H1 (cell line): ENCODE data around the gene PLSCR1.

Source experiments
- ATF3 ChIP-seq: IDR thresholded peaks from 2 replicates; pipeline ENCODE4 v1.6.1; 2011; ENCODE audit warnings: low read depth, mild to moderate bottlenecking, low read length; ENCODE audit not compliant: insufficient read depth
- CBX8 ChIP-seq: fragments of 300-800, 300-1000 bp; sonication (generic); IDR thresholded peaks from 2 replicates; pipeline ENCODE4 v1.7.1; 2016; ENCODE audit warnings: low read depth, low read length, borderline replicate concordance
- CEBPB ChIP-seq: IDR thresholded peaks from 2 replicates; pipeline ENCODE4 v1.6.1; 2012; ENCODE audit warnings: low read depth, low read length
- CHD2 ChIP-seq: IDR thresholded peaks from 2 replicates; pipeline ENCODE4 v1.6.1; 2012; ENCODE audit warnings: low read length, improper control_type of control experiment
- CTCF ChIP-seq, 3 experiments: IDR thresholded peaks; 1 replicate in 2 of 3; 2 replicates in 1 of 3; pipeline versions ENCODE4 v1.5.1 to v1.6.1; 2011; ENCODE audit warnings: low read length in 3 of 3, mild to moderate bottlenecking in 3 of 3, inconsistent platforms in 2 of 3, low read depth in 1 of 3, moderate library complexity in 1 of 3; ENCODE audit not compliant: insufficient read depth in 1 of 3; ENCODE audit errors: control extremely low read depth in 1 of 3
- GABPA ChIP-seq: IDR thresholded peaks from 2 replicates; pipeline ENCODE4 v1.6.1; 2011; ENCODE audit warnings: mild to moderate bottlenecking, low read length, moderate library complexity, borderline replicate concordance; ENCODE audit not compliant: insufficient read depth
- JUND ChIP-seq: IDR thresholded peaks from 2 replicates; pipeline ENCODE4 v1.6.1; 2011; ENCODE audit warnings: mild to moderate bottlenecking, improper control_type of control experiment, low read length
- POLR2A ChIP-seq, 2 experiments: IDR thresholded peaks; 1 replicate in 1 of 2; 2 replicates in 1 of 2; pipeline ENCODE4 v1.6.1; 2011; ENCODE audit warnings: low read depth in 2 of 2, low read length in 2 of 2, mild to moderate bottlenecking in 2 of 2; ENCODE audit errors: control extremely low read depth in 1 of 2
- RXRA ChIP-seq: IDR thresholded peaks from 2 replicates; pipeline ENCODE4 v1.6.1; 2011; ENCODE audit warnings: low read depth, mild to moderate bottlenecking, low read length, moderate library complexity; ENCODE audit not compliant: insufficient read depth
- SAP30 ChIP-seq: fragments of 300-600 bp; sonication (generic); IDR thresholded peaks from 2 replicates; pipeline ENCODE4 v1.7.1; 2012; ENCODE audit warnings: low read length, moderate library complexity, mild to moderate bottlenecking, inconsistent platforms; ENCODE audit not compliant: insufficient read depth, insufficient replicate concordance
- TEAD4 ChIP-seq: IDR thresholded peaks from 2 replicates; pipeline ENCODE4 v1.6.1; 2012; ENCODE audit warnings: low read depth, low read length, inconsistent platforms, mixed read lengths

- TF ChIP-seq POLR2A (IDR thresholded peaks at IDR 0.05; ENCODE audit: control extremely low read depth in 1 of 2, low read depth in 2 of 2, low read length in 2 of 2) (no peak), CHD2 (no peak), SAP30 (no peak), CEBPB (no peak), JUND (no peak), TEAD4 (no peak), GABPA (no peak), ATF3 (no peak), CTCF (IDR thresholded peaks at IDR 0.05; ENCODE audit: control extremely low read depth in 1 of 3, insufficient read depth in 1 of 3, low read depth in 1 of 3, low read length in 3 of 3) (no peak), RXRA (no peak), CBX8 (no peak)
Measured at GRCh38 chr3:146491303-146491702, 53.1 kb downstream of the PLSCR1 start.
